ENCODE measurements around the gene ARID1B.

The ARID1B gene

GRCh38 chr6:157166784-157167183 is 389.6 kb downstream of the ARID1B start:
- Histone ChIP-seq H3K36me3 (replicated peaks) (peaks cover 4% of the 10 kb centered on the region), H3K27me3 (replicated peaks) (no peaks in the 10 kb centered on the region), H3K27ac (no peak overlapping the region), H3K4me3 (ENCODE audit: low read depth, low read length) (no peak overlapping the region)
- no peak for DNase-seq
- in situ Hi-C loops (cut with HindIII; ENCODE audit: low pct_ligation_motif_present, low sequenced_read_pairs): no loop called here
- no peak for TF ChIP-seq CTCF (IDR thresholded peaks at IDR 0.05; ENCODE audit: low read depth, low read length, missing control alignments)

GRCh38 chr6:157167837-157168236 is 390.7 kb downstream of the ARID1B start:
- DNase-seq: no peak
- Histone ChIP-seq H3K27ac (no peak overlapping the region), H3K4me3 (ENCODE audit: low read depth, low read length) (no peak overlapping the region), H3K36me3 (replicated peaks) (peaks cover 4% of the 10 kb centered on the region), H3K27me3 (replicated peaks) (no peaks in the 10 kb centered on the region)
- in situ Hi-C loops (cut with HindIII; ENCODE audit: low pct_ligation_motif_present, low sequenced_read_pairs): no loop called here
- no peak for TF ChIP-seq CTCF (IDR thresholded peaks at IDR 0.05; ENCODE audit: low read depth, low read length, missing control alignments)

GRCh38 chr6:157168471-157168870 is 391.3 kb downstream of the ARID1B start:
- in situ Hi-C loops (cut with HindIII; ENCODE audit: low pct_ligation_motif_present, low sequenced_read_pairs): no loop called here

GRCh38 chr6:157169226-157169625 is 392.0 kb downstream of the ARID1B start:
- TF ChIP-seq CTCF (IDR thresholded peaks at IDR 0.05; ENCODE audit: low read depth, low read length, missing control alignments): no peak
- no peak overlapping the region for H3K27ac ChIP-seq
- in situ Hi-C loops (cut with HindIII; ENCODE audit: low pct_ligation_motif_present, low sequenced_read_pairs): no loop called here
- no peak overlapping the region for H3K4me3 ChIP-seq (ENCODE audit: low read depth, low read length)
- peaks cover 4% of the 10 kb centered on the region for H3K36me3 ChIP-seq (replicated peaks)
- H3K27me3 ChIP-seq (replicated peaks): no peaks in the 10 kb centered on the region
- DNase-seq: no peak

More at GRCh38 chr6:157168471-157168870, 391.3 kb downstream of the ARID1B start:
- Histone ChIP-seq H3K4me3 (ENCODE audit: low read depth, low read length) (no peak overlapping the region), H3K27ac (no peak overlapping the region), H3K27me3 (replicated peaks) (no peaks in the 10 kb centered on the region), H3K36me3 (replicated peaks) (peaks cover 4% of the 10 kb centered on the region)
- no peak for TF ChIP-seq CTCF (IDR thresholded peaks at IDR 0.05; ENCODE audit: low read depth, low read length, missing control alignments)
- no peak for DNase-seq

GRCh38 chr6:157169656-157170055 is 392.5 kb downstream of the ARID1B start:
- no peak overlapping the region for H3K4me3 ChIP-seq (ENCODE audit: low read depth, low read length)
- no peaks in the 10 kb centered on the region for H3K27me3 ChIP-seq (replicated peaks)
- in situ Hi-C loops (cut with HindIII; ENCODE audit: low pct_ligation_motif_present, low sequenced_read_pairs): no loop called here
- peaks cover 4% of the 10 kb centered on the region for H3K36me3 ChIP-seq (replicated peaks)
- H3K27ac ChIP-seq: no peak overlapping the region
- no peak for DNase-seq
- TF ChIP-seq CTCF (IDR thresholded peaks at IDR 0.05; ENCODE audit: low read depth, low read length, missing control alignments): no peak

GRCh38 chr6:157170535-157170934 is 393.4 kb downstream of the ARID1B start:
- Histone ChIP-seq H3K4me3 (ENCODE audit: low read depth, low read length) (no peak overlapping the region), H3K27me3 (replicated peaks) (no peaks in the 10 kb centered on the region), H3K27ac (no peak overlapping the region), H3K36me3 (replicated peaks) (peaks cover 4% of the 10 kb centered on the region)
- no peak for TF ChIP-seq CTCF (IDR thresholded peaks at IDR 0.05; ENCODE audit: low read depth, low read length, missing control alignments)
- in situ Hi-C loops (cut with HindIII; ENCODE audit: low pct_ligation_motif_present, low sequenced_read_pairs): no loop called here
- DNase-seq: no peak
